Measurements from ENCODE around the gene PBXIP1.

DNA sequence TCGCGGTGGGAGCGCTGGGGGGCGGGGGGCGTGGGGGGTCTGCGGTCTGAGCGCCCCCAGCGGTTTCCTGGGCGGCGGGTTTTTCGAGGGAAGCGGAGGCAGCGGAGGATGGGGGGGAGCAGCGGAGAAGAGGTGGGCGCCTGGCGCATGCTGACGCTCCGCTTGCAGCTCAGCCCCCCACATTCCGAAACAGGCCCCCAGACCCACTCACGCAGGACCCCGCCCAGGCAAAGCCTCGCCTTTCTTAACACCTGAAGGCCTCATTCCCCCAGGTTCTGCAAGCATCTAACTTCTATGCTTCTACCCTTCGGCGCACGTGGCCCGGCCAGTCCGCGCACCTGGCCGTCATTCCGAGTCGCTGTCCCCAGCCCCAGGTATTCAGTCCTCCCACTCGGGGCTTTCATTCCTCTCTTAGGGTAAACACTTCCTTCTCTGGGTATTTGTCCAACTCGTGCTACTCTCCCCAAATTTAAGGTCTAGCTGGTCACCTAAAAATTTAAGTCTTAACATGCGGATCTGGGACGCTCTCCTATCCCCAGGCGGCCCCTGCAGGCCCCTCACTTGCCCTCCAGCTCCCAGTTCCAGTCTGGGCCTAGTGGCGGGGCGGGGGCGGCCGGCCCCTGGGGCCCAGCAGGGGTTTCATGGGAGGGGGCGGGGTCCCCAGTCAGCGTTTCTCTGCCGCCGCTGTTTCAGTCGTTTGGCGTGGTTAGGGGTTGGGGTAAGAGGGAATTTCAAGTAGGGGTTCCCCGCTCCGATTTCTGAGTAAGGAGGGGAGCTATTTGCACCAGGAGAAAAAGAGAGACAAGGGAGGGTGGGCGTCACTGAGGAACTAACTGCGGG is 43.9 kb upstream of the PBXIP1 start:
- no peak for TF ChIP-seq CTCF (IDR thresholded peaks at IDR 0.05; ENCODE audit: borderline replicate concordance, extremely low read depth, low read length, poor library complexity, severe bottlenecking)
- no peak for TF ChIP-seq EZH2 (IDR thresholded peaks at IDR 0.05; ENCODE audit: borderline replicate concordance, low read depth, low read length, severe bottlenecking)

All from DND-41 (cell line).